ENCODE measurements around the gene TWF2. TPM values are rescaled to one million over a fixed set of nuclear protein-coding genes. Genes with fewer than 3 reads are reported as not detected.

Gene TWF2
- total and polyA plus RNA-seq, 9 of the 15 experiments (the other 6 are each of a cell fraction or from before 2014, with no cell fraction given) = 0.11 to 61.9 (median 29.7) TPM

DNA sequence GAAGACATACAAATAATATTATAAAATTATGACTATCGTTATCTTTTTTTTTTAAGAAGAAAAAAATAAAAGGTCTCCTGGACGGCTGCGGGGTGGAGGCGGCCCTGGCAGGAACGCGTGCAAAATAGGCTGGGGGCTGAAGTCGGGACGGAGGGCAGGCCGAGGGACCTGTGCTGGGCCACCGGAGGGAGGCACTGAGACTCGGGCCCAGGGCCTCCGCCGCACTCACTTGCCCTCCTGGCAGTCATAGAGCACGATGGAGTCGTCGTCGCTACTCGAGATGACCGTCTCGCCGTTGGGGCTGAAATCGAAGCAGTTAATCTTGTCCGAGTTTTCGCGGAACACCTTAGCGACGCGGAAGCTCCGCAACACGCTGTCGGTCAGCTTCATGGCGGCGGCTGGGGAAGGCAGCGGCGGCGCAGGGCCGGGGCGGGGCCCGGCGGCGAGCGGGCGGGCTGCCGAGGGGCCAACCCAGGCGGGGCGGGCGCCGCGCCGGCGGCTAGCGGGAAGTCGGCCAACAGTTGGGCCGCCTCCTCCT is 39.1 kb upstream of the TWF2 start (continued):
- TF ChIP-seq CEBPG (CRISPR knock-in tag; IDR thresholded peaks at IDR 0.05) (no peak), CEBPG (tag; conservative IDR thresholded peaks at IDR 0.05 in 1 of 2, IDR thresholded peaks at IDR 0.05 in 1 of 2) (no peak), NR2C2 (CRISPR knock-in tag; IDR thresholded peaks at IDR 0.05) (no peak; the same call in 1 of the 2 replicates), NR2C2 (tag; IDR thresholded peaks at IDR 0.05) (peak; percentile 63), FOXA3 (CRISPR knock-in tag; conservative IDR thresholded peaks at IDR 0.05 in 1 of 2, IDR thresholded peaks at IDR 0.05 in 1 of 2) (no peak), NRF1 (conservative IDR thresholded peaks at IDR 0.05 in 1 of 2, IDR thresholded peaks at IDR 0.05 in 1 of 2) (no peak), SRF (CRISPR knock-in tag; IDR thresholded peaks at IDR 0.05) (0 out of 4 replicates have a peak, but pooled peaks of 1 of the 2 experiments have one; percentile 36), SIN3B (IDR thresholded peaks at IDR 0.05; ENCODE audit: low read depth) (0 out of 2 replicates have a peak, but pooled peaks have one; percentile 28), PURB (CRISPR knock-in tag; IDR thresholded peaks at IDR 0.05; ENCODE audit: low read depth) (no peak), CREBBP (IDR thresholded peaks at IDR 0.05; ENCODE audit: low read depth, low read length) (no peak), E2F1 (CRISPR knock-in tag; IDR thresholded peaks at IDR 0.05) (no peak), CHCHD3 (CRISPR knock-in tag; IDR thresholded peaks at IDR 0.05) (no peak), CHD1 (IDR thresholded peaks at IDR 0.05; ENCODE audit: low read length) (peak; percentile 90), E2F6 (IDR thresholded peaks at IDR 0.05; ENCODE audit: borderline replicate concordance in 1 of 2, extremely low read depth in 1 of 2, insufficient read depth in 1 of 2, insufficient read length in 1 of 2, low read depth in 1 of 2, low read length in 1 of 2, poor library complexity in 1 of 2, severe bottlenecking in 1 of 2) (peak in 1 of 2 experiments; percentile 24), ZNF263 (CRISPR knock-in tag; IDR thresholded peaks at IDR 0.05; ENCODE audit: borderline replicate concordance) (no peak), CCNT2 (IDR thresholded peaks at IDR 0.05; ENCODE audit: borderline replicate concordance, extremely low read depth, insufficient read length, low read depth, low read length) (peak; percentile 44)

All from K562 (cell line).